ENCODE data around the gene EPN3.

EPN3 gene

DNA sequence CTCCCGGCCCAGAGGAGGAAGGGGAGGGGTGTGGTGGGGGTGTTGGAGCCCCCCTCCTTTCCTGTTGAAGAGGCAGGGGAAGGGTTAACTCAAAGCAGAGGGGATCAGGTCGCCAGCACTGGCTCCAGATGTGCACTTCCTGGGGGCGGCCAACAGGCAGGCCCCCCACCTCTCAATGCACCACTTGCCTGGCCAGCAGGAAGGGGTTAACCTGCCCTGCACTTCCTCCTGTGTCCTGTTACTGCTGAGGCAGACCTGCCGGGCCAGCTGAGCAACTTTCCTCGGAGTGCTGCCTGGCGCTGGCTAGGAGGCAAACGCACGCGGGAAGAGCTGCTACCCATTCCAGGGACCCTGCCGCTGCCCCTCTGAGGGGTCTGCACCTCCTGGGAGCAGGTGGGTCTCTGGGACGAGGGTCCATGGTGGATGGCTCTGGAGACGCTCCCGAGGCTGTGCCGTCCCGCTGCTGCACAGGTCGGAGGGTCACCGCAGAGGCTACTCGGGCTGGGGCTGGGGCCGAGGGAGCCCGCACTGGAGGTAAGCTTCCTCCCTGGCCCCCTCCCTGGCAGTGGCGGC is at the start of gene EPN3:
Gene EPN3 (plus strand): TSS at position 284 of the 573 bp plus-strand sequence. CDS start 3,822 bp downstream, outside the sequence.
- no peak for DNase-seq (ENCODE audit: low read depth in 2 of 2)

DNA sequence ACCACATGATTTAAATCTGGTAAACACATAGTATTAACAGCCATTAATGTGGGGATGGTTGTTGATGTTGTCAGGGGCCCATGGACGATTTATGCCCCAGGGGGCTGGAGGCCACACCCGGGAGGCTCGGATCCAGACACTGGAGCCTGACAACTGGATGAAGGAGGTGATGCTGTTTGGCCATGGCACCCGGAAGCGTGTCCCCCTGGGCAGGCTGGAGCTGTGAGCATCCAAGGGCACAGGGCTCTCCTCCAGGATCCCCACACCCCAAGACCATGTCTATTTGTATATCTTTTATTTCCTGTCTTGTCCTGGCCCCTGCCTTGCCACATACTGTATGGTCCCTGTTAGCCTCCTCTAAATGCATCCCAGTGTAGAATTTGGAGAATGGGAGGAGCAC is 49.3 kb upstream of the EPN3 start:
- no peak for DNase-seq (ENCODE audit: low read depth in 2 of 2)

DNA sequence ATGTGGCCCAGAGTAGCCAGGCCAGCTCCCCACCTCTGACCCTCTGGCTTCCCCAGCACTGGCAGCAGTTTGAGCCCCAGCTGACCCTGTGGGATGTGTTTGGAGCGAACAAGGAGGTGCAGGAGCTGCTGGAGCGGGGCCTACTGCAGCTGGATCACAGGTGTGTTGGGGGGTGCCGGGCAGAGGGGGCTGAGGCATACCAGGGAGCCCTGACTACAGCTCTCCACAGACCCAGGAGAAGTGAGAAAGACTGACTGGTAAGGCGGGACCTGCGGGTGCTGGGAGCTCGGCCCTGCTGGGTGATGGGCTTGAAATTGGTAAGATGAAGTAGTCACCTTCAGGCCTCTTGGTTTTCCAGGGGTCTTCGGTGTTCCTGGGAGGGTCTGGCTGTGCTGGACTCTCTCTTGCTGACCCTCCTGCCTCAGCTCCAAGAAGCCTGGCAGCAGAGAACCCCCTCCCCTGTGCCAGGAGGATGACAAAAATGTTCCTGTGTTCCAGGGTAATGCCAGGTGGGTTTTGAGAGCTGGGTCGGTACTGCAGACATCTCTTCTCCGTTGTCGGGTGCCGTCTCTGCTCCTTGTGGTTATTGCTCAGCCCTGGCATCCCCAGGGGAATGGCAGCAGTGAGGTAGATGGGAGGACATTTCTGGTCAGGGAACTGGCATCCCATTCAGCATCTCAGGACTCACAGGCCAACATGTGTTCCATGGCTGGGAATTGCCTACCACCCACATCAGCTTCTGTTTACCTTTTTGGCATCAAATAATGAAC is 48.0 kb upstream of the EPN3 start:
- no peak for DNase-seq (ENCODE audit: low read depth in 2 of 2)

DNA sequence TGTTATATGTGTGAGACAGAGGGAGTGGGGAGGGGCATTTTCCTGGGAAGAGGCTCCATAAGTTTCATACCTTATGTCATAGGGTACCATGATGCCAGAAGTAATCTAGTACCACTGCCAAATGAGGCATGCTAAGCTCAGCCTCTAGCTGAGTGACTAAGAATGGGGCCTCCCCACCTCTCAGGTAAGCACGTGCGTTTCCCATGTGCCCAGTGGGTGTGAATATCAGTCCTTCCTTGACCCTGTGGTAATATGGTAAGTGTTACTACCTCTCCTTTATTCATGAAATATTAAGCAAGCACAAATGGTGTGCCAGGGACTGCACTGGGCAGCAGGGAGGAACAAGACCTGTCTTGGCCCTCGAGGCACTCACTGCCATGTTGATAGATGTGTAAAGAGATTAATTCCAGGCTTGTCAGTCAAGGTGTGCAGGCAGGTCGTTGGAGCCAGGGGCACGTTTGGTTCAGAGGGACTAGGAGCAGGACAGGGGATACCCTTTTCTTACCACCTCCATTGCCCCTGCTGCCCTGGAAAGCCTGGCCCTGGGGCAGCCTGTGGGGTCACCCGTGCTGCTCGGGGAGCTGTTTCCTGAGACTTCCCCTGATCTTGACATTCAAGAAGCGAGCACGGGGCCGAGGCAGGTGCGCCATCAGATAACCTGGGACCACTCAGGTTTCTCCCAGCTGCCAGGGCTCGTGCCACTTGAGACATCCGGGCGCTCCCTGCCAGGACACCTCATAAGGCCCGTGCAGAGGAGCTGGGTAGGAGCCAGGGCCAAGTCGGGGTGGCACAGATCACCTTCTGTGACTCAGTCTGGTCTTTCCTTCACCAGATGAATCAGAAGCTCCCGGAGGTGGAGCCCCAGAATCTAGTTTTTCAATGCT is 45.1 kb upstream of the EPN3 start:
- DNase-seq (ENCODE audit: low read depth in 2 of 2) = no peak

DNA sequence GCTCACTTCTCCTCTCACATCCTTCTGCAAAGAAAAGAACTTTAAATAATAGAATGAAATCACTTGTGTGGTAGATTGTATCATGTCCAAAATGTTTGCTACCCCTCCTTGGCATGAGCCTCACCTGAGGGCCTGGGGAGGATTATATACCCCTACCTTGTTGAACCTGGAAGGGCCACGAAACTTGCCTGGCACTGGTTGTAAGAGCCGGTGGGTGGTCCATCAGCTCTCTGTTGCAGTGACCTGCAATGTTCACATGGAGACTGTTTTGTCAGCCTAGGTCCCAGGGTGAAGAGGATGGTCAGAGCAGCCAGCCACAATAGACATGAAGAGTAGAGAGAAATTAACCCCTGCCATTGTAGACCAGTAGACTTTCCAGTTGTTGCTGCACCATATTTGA is 43.7 kb upstream of the EPN3 start:
- DNase-seq (ENCODE audit: low read depth in 2 of 2) = no peak

DNA sequence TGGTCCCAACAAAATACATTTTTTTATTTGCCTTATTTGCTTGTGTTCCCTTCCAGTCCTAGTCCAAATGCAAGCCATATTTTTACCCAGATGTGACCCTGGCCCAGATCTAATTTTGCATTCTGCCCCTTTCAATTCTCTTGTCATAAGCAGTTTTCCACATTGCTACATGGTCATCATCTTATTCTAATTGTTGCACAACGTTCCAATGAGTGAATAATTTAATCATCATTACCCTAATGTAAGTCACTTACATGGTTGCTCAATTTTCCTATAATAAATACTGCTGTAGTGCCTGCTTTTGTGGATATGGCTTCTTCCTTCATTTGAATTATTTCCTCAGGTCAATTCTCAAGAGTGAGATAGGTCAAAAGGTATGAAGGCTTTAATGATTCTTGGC is 41.0 kb upstream of the EPN3 start:
- no peak for DNase-seq (ENCODE audit: low read depth in 2 of 2)

DNA sequence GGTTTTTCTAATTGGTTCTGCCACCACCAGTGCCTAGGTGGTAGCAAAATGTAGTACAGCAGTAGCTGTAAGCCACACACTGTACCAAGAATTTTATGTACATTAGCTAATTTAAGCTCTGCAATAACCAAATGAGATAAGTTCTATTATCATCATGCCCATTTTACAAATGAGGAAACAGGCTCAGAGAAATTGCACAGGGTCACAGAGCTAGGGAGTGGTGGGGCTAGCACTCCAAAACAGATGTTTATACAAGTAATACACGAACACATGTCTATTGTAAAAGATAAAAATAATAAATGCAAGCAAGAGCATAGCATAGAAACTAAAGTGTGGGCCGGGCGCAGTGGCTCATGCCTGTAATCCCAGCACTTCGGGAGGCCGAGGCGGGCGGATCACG is 40.3 kb upstream of the EPN3 start:
- DNase-seq (ENCODE audit: low read depth in 2 of 2) = no peak

DNA sequence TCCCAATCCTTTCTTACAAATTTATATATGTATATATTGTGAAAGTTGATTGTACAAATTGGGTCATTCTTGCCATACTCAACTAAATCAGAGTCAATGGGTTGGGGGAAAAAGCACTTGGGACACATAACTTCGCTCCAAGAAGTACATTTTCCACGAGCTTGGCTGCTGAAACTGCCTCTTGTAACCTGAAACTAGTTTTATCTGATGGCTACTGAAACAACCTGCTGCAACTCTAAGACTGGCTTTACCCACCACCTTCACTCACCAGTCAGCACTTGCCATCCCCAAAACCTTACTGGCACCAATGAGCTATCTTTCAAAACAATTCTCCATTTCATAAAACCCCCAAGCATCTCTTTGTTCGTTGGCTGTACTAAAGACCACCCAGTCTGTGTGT is 38.8 kb upstream of the EPN3 start:
- no peak for DNase-seq (ENCODE audit: low read depth in 2 of 2)

DNA sequence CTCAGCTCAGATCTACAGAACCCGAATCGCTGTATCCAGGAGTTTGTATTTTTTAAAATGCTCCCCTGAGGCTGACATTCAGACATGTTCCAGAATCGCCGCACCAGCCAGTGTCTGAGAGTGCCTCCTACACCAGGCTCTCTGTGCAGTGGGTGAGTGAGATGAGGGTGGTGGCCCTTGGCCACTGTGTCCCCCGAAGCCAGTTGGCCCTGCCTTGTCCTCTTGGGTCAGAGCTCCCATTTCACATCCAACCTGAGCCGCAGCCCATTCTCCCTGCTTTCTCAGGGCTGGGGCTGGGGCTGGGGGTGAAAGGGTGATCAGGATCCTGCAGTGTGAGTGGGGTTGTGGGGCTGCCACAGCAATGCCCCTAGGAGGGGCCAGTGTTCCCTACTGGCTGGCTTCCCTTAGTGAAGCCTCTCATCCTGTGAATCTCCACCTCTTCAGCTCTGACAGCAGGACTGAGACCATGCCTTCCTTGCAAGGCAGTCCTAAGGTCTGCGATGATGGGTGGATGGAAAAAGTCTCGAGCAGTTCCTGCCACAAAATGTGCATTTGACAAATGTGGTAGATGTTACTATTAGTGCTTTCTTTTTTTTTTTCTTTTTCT is 37.2 kb upstream of the EPN3 start:
- DNase-seq (ENCODE audit: low read depth in 2 of 2) = no peak

DNA sequence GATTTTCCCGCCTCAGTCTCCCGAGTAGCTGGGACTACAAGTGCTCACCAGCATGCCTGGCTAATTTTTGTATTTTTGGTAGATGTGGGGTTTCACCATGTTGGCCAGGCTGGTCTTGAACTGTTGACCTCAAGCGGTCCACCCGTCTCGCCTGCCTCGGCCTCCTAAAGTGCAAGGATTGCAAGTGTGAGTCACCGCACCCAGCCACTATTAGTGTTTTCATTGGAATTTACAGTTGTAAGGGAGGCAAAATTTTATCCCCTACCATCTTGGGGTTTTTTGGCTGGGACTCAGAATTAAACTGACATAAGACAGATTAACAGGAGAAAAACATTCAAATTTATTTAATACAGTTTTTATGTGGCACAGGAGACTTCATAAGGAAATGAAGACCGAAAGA is 36.6 kb upstream of the EPN3 start:
- DNase-seq (ENCODE audit: low read depth in 2 of 2) = no peak

DNA sequence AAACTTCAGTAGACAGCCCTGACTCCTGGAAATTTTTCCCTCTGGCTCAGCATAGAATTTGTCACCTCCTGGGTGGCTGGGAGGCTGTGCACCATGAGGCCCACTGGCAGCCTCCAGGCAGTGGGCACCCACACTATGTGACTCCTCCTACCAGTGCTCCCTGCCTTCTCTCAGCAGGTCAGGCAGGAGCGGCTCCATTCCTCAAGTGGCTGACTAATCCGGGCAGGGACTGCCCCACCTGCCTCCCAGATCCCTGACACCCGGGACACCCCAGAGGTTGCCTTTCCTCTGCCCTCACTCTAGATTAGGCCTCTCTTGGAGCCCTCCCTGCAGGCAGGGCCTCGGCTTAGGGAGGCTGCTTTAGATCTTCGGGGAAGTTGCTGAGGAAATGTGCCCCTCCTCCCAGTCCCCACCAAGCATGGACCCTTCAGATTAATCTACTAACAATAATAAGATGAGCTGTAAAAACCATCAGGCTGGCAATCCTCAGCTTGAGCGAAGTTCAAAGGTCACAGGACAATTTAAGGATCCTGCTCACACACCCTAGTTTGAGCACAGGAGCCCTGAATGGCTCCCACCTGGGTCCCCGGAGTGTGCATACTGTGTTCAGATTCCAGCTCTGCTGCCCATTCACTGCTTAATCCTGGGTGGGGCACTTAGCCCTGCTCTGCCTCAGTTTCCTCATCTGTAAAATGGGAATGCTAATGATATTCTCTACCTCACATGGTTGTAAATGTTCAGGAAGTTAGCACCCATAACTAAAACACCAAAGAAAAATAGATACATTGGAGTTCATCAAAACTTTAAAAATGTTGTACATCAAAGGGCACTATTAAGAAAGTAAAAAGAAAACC is 34.3 kb upstream of the EPN3 start:
- DNase-seq (ENCODE audit: low read depth in 2 of 2) = no peak

DNA sequence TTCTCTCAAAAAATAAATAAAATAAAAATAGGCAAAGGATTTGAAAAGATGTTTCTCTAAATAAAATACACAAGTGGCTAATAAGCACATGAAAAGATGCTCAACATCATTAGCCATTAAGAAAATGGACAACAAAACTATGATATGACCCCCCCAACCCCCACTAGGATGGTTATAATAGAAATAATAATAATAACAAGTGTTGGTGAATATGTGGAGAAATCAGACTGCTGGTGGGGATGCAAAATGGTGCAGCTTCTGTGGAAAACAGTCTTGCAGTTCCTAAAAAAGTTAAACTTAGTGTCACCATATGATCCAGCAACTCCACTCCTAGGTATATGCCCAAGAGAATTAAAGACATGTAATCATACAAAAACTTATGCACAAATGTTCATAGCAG is 33.3 kb upstream of the EPN3 start:
- DNase-seq (ENCODE audit: low read depth in 2 of 2) = no peak

DNA sequence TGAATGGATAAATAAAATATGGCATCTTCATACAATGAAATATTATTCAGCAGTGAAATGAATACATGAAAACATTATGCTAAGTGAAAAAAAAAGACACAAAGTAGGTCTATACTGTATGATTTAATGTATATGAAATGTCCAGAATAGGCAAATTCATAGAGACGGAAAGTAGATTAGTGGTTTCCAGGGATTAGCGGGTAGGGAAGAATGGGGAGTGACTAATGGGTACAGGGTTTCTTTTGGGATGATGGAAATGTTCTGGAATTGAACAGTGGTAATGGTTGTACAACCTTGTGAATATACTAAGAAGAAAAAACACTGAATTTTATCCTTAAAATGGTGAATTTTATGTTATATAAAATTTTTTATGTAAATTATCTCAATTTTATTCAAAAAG is 32.8 kb upstream of the EPN3 start:
- no peak for DNase-seq (ENCODE audit: low read depth in 2 of 2)

DNA sequence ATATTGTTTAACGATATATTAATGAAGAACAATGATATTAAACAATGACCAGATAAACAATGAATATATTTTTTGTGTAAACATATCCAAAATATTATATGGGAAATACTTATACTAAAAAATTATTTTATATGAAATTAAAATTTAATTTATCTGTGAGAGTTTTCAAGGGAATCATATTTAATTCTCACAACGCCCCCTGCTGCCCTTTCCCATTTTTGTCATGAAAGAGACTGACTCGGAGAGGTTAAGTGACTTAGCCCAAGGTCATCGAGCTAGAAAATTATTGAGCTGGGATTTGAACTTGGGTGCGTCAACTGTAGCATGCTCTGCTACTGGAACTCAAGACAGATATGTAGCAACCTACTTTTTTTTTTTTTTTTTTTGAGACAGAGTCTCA is 31.5 kb upstream of the EPN3 start:
- no peak for DNase-seq (ENCODE audit: low read depth in 2 of 2)

DNA sequence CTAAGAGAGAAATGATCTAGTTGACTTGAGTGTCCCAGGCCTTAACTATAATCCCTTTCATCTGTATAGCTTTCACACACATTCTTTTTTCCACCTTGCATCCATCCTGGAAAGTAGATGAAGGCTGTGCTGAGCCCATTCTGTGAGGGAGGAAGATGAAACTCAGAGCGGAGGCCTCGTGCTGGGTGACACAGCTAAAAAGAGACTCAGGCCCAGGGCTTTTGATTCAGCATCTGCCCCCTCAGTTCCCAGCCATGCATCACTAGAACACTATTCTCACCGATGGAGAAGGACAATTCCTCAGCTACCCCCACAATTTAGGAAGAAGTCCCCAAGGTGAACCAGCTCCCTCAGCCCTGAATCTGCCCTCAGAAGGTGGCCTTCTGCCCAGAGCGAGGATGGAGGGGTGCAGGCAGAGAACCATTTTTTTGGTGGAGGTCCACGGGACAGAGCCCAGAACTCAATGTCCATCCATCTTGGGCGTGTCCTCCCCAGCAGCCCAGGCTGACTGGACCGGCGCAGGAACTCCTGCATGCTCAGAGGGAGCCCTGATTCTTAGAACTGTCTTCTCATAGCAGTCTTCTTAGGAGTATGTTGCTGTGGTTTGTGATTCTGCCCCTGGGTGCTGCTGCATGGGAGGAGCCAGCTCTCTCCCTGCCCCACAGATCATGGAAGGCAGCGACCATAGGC is 30.1 kb upstream of the EPN3 start:
- DNase-seq (ENCODE audit: low read depth in 2 of 2) = no peak

DNA sequence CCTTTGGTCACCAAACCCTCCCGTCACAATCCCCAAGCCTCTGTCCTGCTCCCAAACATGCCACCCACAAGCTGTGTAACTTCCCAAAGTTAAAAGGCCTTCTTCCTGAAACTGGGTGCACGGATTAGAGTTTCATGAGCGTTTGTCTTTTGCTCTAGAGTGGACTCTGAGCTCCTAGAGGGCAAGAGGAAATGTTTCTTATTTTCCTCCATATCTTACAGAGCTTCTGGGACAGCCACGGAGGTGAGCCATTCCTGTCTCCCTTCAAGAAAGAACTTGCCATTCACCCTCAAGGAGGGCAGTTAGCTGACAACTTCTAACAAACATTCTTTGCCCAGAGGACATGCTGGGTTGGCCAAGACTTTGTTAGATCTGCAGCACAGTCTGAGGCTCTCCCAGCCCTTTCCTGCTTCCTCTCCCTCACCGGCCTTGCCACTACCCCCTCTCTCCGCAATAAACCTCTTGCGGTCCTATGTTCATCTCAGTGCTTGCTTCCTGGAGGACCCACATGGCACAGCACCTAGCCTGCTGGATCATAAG is 26.9 kb upstream of the EPN3 start:
- no peak for DNase-seq (ENCODE audit: low read depth in 2 of 2)

DNA sequence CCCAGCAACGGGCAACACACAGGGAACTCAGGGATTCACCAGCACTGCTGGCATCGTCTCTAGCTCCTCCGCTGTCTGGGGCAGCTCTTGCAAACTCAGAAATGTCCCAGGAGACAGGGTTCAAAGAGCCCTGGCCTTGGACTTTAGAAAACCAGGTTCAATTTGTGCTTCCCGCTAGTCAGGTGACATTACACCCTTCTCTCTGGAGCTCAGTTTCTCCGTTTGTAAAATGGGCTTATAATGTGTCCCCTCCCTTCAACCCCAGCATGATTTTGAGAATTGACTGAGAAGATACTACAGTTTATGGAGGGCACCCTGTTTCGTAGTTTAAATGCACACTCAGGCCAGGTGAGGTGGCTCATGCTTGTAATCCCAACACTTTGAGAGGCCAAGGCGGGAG is 26.2 kb upstream of the EPN3 start:
- DNase-seq (ENCODE audit: low read depth in 2 of 2) = no peak

DNA sequence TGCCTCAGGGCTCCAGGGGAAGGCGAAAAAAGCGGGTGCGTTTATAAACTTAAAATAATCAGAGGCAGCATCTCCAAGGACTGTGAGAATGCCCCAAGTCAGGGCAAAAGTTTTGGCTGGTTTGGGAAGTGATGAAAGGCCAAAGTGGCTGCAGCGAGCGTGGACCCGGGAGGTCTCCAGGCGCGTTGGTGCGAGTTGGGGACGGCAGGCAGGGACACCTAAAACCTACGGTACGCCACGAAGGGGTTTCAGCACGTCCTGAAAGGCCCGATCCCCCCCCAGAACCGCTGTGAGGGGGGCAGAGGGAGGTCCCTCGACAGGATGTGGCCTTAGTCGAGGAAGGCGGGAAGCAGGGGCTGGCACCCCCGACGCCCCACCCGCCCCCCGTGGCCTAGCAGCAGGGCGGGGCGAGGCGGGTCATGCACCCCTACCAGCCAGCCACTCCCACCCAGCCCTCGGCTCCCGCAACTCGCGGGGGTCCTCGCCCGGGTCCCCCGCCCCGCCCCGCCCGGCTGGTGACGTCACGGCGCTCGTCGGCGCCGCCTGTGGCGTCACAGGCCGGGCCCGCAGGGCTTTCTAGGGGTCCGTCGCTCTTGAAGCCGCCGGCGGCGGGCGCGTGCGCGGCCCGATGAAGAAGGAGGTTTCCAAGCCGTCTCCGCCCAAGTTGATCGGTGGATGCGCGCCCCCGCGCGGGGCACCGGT is 24.5 kb upstream of the EPN3 start, which contains the start of gene MYCBPAP:
Gene MYCBPAP (plus strand): TSS at position 569 of the 702 bp plus-strand sequence. CDS start 236 bp downstream, outside the sequence.
- DNase-seq (ENCODE audit: low read depth in 2 of 2) = peak; percentile 59 to 65

DNA sequence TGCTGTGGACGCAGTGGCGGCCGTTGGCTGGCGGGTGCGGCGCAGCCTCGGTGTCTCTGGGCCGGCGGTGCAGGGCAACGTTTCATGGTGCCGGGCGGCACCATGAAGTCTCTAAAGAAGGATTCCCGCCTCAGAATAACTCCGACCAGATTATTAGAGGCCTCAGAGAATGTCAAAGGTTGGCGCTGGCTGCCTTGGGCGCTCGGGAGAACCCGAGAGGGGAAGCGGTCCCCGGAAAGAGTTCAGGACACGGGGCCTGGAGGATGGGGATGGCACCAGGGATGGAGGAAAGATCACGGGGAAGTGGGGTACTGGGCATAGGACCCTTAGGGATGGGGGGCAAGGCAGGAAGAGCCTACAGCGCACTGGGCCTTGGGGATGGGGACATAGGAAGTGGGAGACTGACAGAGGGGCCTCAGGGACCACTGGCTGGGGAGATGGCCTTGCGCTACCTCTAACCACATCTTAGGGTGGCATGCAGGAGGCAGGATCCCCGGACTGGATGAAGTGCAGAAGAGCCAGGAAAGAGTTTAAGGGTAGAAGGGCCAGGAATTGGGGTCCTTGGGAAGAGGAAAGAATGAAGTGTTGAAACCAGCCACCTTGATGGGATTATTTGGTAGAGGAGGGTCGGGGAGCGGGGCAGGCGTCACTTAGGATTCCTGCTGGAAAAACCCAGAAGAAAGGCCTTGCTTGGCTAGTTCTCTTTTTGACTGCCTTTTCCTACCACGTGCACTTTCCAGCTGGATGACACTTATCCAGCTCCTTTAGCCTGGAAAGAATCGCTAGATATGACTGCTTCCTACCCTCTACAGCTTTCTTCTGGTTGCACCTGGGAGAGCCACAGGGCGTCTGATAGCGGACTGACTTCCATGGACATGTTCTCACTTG is 23.7 kb upstream of the EPN3 start:
- no peak for DNase-seq (ENCODE audit: low read depth in 2 of 2)
